GM23248 (cell line): ENCODE data around the gene POLA2. TPM values are rescaled to one million over a fixed set of nuclear protein-coding genes. Genes with fewer than 3 reads are reported as not detected.
A peak's percentile ranks its signal among the peaks of the same experiment; 100 is the strongest.

Source experiments
- DNase-seq: peaks from one replicate; pipeline ENCODE4 v3.0.0-alpha.2; 2015
- H2AFZ ChIP-seq: fragments of 200-600 bp; sonication (generic); 2 replicates; pipeline ENCODE4 v1.6.1; 2016; ENCODE audit warnings: antibody characterized with exemption
- H3F3A ChIP-seq: fragments of 200-600 bp; sonication (generic); 2 replicates; pipeline ENCODE4 v1.6.1; 2016; ENCODE audit warnings: mild to moderate bottlenecking, antibody characterized with exemption, mixed run types; ENCODE audit not compliant: insufficient read depth
- H3K27ac ChIP-seq: fragments of 200-600 bp; sonication (generic); 2 replicates; pipeline ENCODE4 v1.5.1; 2016; ENCODE audit warnings: mild to moderate bottlenecking
- H3K27me3 ChIP-seq: fragments of 200-600 bp; sonication (generic); replicated peaks from 2 replicates; pipeline ENCODE4 v1.6.1; 2016; ENCODE audit warnings: mild to moderate bottlenecking; ENCODE audit not compliant: insufficient read depth
- H3K36me3 ChIP-seq: fragments of 200-600 bp; sonication (generic); 2 replicates; pipeline ENCODE4 v1.6.1; 2016; ENCODE audit warnings: low read depth, mild to moderate bottlenecking
- H3K4me1 ChIP-seq: fragments of 200-600 bp; sonication (generic); 2 replicates; pipeline ENCODE4 v1.6.1; 2016; ENCODE audit warnings: mild to moderate bottlenecking; ENCODE audit not compliant: insufficient read depth
- H3K4me2 ChIP-seq: fragments of 200-600 bp; sonication (generic); one replicate; pipeline ENCODE4 v1.6.1; 2016; ENCODE audit warnings: mild to moderate bottlenecking; ENCODE audit not compliant: unreplicated experiment
- H3K4me3 ChIP-seq: fragments of 200-600 bp; sonication (generic); 2 replicates; pipeline ENCODE4 v1.5.1; 2016; ENCODE audit warnings: mild to moderate bottlenecking
- H3K79me2 ChIP-seq: fragments of 200-600 bp; sonication (generic); 2 replicates; pipeline ENCODE4 v1.6.1; 2016; ENCODE audit warnings: mild to moderate bottlenecking; ENCODE audit not compliant: insufficient read depth
- H3K9ac ChIP-seq: fragments of 200-600 bp; sonication (generic); 2 replicates; pipeline ENCODE4 v1.6.1; 2016; ENCODE audit warnings: mild to moderate bottlenecking
- H3K9me2 ChIP-seq: fragments of 200-600 bp; sonication (generic); 2 replicates; pipeline ENCODE4 v1.6.1; 2016; ENCODE audit warnings: mixed run types, mild to moderate bottlenecking, moderate library complexity; ENCODE audit not compliant: insufficient read depth
- H3K9me3 ChIP-seq: fragments of 200-600 bp; sonication (generic); one replicate; pipeline ENCODE4 v1.6.1; 2017; ENCODE audit warnings: low read depth
- H4K20me1 ChIP-seq: fragments of 200-600 bp; sonication (generic); 2 replicates; pipeline ENCODE4 v1.6.0; 2016; ENCODE audit not compliant: insufficient read depth
- EZH2 ChIP-seq: fragments of 200-600 bp; sonication (generic); IDR thresholded peaks from 2 replicates; pipeline ENCODE4 v1.6.1; 2018; ENCODE audit warnings: antibody characterized with exemption, mild to moderate bottlenecking; ENCODE audit not compliant: insufficient read depth, poor library complexity, severe bottlenecking
- EZH2phosphoT487 ChIP-seq: fragments of 200-600 bp; sonication (generic); IDR thresholded peaks from 2 replicates; pipeline ENCODE4 v1.6.1; 2018; ENCODE audit warnings: antibody characterized with exemption, moderate library complexity, mild to moderate bottlenecking, low read depth; ENCODE audit not compliant: insufficient read depth
- WGBS, 2 experiments: methylation state at CpG; one replicate each; pipeline ENCODE4 v1.1.6; 2015 to 2017; ENCODE audit warnings: low lambda C conversion rate in 2 of 2, low coverage in 1 of 2; ENCODE audit errors: missing lambda C conversion rate in 2 of 2; 5-methylcytosine and 5-hydroxymethylcytosine counted together
- in situ Hi-C: fragments of 300-500 bp; cut with MboI; formaldehyde crosslinking; loops from 2 replicates; pipeline ENCODE4 v1.15.0; 2020
- polyA plus RNA-seq: library from polyadenylated mRNA; unstranded; fragments of >200 nt; fragmentation: Nextera tagmentation; extraction: Ambion mirVana; gene quantifications from 2 replicates; pipeline ENCODE4 v1.2.1, GENCODE V29; 2016
- total RNA-seq: library from RNA; depleted of rRNA; stranded (reverse); fragments of >200 nt; shearing (Covaris generic); gene quantifications from 2 replicates; pipeline ENCODE4 v1.2.3, GENCODE V29; 2014; rRNA removed

The POLA2 gene, protein sequence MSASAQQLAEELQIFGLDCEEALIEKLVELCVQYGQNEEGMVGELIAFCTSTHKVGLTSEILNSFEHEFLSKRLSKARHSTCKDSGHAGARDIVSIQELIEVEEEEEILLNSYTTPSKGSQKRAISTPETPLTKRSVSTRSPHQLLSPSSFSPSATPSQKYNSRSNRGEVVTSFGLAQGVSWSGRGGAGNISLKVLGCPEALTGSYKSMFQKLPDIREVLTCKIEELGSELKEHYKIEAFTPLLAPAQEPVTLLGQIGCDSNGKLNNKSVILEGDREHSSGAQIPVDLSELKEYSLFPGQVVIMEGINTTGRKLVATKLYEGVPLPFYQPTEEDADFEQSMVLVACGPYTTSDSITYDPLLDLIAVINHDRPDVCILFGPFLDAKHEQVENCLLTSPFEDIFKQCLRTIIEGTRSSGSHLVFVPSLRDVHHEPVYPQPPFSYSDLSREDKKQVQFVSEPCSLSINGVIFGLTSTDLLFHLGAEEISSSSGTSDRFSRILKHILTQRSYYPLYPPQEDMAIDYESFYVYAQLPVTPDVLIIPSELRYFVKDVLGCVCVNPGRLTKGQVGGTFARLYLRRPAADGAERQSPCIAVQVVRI
- total RNA-seq (6.7 and 8.6 TPM in 2 replicates), polyA plus RNA-seq (8.7 and 8.9 TPM in 2 replicates)

DNA sequence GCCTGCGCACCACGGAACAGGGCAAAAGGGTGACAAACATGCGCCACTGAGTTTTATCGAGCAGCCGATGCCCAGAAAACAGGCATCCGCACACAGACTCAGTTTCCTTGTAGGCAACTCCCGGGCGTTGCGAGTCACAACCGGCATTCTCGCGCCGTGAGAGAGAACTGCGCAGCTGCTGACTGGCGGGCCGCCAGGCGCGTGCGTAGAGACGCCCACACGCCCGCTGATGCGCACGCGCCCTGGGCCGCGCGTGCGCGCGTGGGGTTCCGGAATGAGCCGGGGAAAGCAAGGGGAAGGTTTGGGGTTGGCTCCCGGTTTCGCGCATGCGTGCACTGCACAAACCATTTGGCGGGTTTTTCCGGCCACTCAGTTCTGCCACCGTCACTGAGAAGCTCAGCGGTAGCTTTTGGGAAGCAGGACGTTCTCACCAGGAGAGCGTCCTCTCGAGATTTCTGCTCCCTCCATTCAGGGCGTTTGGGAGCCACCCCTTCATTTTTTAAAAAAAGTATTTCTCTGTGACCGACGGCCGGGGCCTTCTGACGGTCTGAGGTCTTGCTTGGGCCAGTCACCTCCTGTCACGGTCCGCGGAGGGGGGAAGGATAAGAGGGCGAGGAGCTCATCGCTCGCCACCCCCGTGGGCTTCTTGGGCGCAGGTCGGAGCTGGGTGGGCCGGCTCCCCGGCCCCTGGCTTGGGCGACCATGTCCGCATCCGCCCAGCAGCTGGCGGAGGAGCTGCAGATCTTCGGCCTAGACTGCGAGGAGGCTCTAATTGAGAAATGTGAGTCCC, at the start of gene POLA2:
POLA2 (plus strand) TSS at position 372 of the 790 bp plus-strand sequence; CDS start at position 703, 331 bp downstream.
- H2AFZ ChIP-seq: peak within 1 kb of the TSS; percentile 89
- WGBS, 2 experiments: 0 to 1% methylated on average over 63 to 65 of the region's 66 CpGs
- H3K9me3 ChIP-seq: no peaks in the 10 kb centered on the region
- no peak for TF ChIP-seq EZH2
- no peak for TF ChIP-seq EZH2phosphoT487
- no peaks in the 10 kb centered on the region for H3K9me2 ChIP-seq
- H3K4me2 ChIP-seq: peak within 1 kb of the TSS; percentile 81
- H3K79me2 ChIP-seq: peaks cover 42% of the 10 kb centered on the region
- no peaks in the 10 kb centered on the region for H3K36me3 ChIP-seq
- no peaks in the 10 kb centered on the region for H4K20me1 ChIP-seq
- peaks cover 4% of the 10 kb centered on the region for H3K4me1 ChIP-seq
- no peaks in the 10 kb centered on the region for H3F3A ChIP-seq
- no peaks in the 10 kb centered on the region for H3K27me3 ChIP-seq
- in situ Hi-C loops: no loop called here
- peak within 1 kb of the TSS; percentile 90 for H3K9ac ChIP-seq
- peak; percentile 98 for DNase-seq
- H3K4me3 ChIP-seq: peak within 1 kb of the TSS; percentile 83
- H3K27ac ChIP-seq: peak within 1 kb of the TSS; percentile 79

DNA sequence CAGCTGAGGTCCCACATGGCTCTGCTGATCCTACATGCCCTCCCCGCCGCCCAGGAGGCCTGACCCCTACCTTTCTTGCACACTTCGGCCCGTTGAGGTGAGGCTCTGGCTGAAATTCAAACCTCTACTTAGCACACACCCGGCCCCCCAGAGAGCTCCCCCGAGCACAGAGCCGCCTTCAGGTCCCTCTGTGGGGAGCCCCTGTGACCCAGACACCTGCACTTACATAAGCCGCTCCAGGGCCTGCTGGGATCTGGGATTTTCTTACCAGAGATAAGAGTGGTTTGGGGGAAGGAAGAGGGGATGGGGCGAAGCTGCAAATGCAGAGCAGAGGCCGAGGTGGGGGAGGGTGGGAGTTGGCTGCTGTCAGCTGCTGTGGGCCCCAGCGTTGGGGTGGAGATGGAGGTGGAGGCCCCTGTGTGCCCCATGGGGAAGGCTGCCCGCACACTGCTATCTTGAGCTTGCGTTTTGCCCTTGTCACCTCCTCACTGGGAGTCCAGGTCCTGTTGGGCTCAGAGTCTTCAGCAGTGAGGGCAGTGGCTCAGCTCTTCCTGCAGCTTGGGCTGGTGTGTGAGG, 49.4 kb upstream of the POLA2 start:
- no peak for DNase-seq
- H3K9me2 ChIP-seq: no peaks in the 10 kb centered on the region
- H3K36me3 ChIP-seq: peaks cover 3% of the 10 kb centered on the region; the same call in 1 of the 2 replicates
- no peaks in the 10 kb centered on the region for H3K79me2 ChIP-seq
- no peaks in the 10 kb centered on the region for H4K20me1 ChIP-seq
- H3K4me2 ChIP-seq: no peak overlapping the region
- no peaks in the 10 kb centered on the region for H3K4me1 ChIP-seq
- H3K27ac ChIP-seq: no peak overlapping the region
- H2AFZ ChIP-seq: no peak overlapping the region
- no peaks in the 10 kb centered on the region for H3K27me3 ChIP-seq
- in situ Hi-C loops: no loop called here
- H3K9me3 ChIP-seq: no peaks in the 10 kb centered on the region
- TF ChIP-seq EZH2phosphoT487: no peak
- no peak for TF ChIP-seq EZH2
- 75 to 78% methylated on average over 8 to 13 of the region's 13 CpGs for WGBS, 2 experiments
- peaks cover 13% of the 10 kb centered on the region for H3F3A ChIP-seq
- no peak overlapping the region for H3K9ac ChIP-seq
- no peak overlapping the region for H3K4me3 ChIP-seq

DNA sequence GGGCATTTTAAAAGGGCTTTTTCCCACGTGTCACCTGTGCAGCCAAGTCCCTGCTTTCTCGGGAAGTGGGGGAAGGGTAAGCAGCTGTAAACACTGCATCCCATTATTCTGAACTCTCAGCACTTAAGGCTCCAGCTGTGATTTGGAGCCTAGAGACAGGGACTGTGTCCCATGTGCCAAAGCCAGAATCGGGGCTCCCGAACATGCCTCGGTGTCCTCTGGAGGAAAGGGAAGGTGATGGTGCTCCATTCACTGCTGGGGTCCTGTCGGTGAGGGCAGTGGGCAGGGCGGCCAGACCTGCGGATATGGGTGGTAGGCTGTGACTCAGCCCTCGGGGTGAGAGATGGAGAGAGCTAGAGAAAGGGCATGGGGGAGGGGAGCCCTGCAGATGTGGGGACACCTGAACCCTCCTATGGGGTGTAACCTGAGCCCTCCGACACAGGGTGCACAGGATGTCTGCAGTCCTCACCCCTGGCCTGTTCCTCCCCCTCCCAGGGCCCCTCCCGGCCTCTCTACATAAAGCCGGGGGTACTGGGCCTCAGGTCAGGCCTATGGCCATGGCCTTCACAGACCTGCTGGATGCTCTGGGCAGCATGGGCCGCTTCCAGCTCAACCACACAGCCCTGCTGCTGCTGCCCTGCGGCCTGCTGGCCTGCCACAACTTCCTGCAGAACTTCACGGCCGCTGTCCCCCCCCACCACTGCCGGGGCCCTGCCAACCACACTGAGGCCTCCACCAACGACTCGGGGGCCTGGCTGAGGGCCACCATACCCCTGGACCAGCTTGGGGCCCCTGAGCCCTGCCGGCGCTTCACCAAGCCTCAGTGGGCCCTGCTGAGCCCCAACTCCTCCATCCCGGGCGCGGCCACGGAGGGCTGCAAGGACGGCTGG, 48.2 kb upstream of the POLA2 start:
- in situ Hi-C loops: no loop called here
- no peaks in the 10 kb centered on the region for H3K27me3 ChIP-seq

More for the DNA sequence above, 48.2 kb upstream of the POLA2 start:
- H3K79me2 ChIP-seq: no peaks in the 10 kb centered on the region
- DNase-seq: no peak
- no peaks in the 10 kb centered on the region for H4K20me1 ChIP-seq
- peaks cover 13% of the 10 kb centered on the region for H3F3A ChIP-seq
- no peak overlapping the region for H3K27ac ChIP-seq
- no peak overlapping the region for H3K4me2 ChIP-seq
- H3K36me3 ChIP-seq: peaks cover 3% of the 10 kb centered on the region; the same call in 1 of the 2 replicates
- H3K9me3 ChIP-seq: no peaks in the 10 kb centered on the region
- TF ChIP-seq EZH2phosphoT487 (no peak), EZH2 (no peak)
- H3K4me1 ChIP-seq: no peaks in the 10 kb centered on the region
- no peaks in the 10 kb centered on the region for H3K9me2 ChIP-seq
- H3K9ac ChIP-seq: no peak overlapping the region
- H2AFZ ChIP-seq: no peak overlapping the region
- no peak overlapping the region for H3K4me3 ChIP-seq
- 52 to 54% methylated on average over 19 to 21 of the region's 26 CpGs for WGBS, 2 experiments
